A549 (cell line): ENCODE data around the gene TGM4. TPM values are rescaled to one million over a fixed set of nuclear protein-coding genes. Genes with fewer than 3 reads are reported as not detected.

Experiments
- ATAC-seq, 2 experiments: fragments of 200-7000 bp in 1 of 2; fragments of >200 bp in 1 of 2; cut with Nextera tagmentation in 1 of 2; cut with Tn5 transposase in 1 of 2; 3 replicates each; pipeline versions ENCODE4 v1.8.0 to v1.9.1; 2018 to 2020; ENCODE audit warnings: mild to moderate bottlenecking in 1 of 2, moderate library complexity in 1 of 2
- CTCF ChIA-PET: fragments of 300-600 bp; sonication (Branson Sonifier 250); formaldehyde crosslinking; extraction: SDS; loops from one replicate; lab custom pipeline; 2021; ENCODE audit warnings: antibody characterized with exemption, inconsistent platforms; lab: Yijun Ruan, JAX
- POLR2A ChIA-PET: fragments of 350-600 bp; formaldehyde crosslinking; extraction: SDS; loops from one replicate; lab custom pipeline; 2021; ENCODE audit warnings: antibody characterized with exemption, inconsistent platforms; lab: Yijun Ruan, JAX
- DNase-seq, 2 experiments: peaks; one replicate each; pipeline versions ENCODE4 v3.0.0 to v3.0.0-alpha.2; 2011 to 2016; ENCODE audit warnings: low read depth in 1 of 2, low spot score in 1 of 2
- FAIRE-seq: peaks from 2 replicates; lab custom pipeline; 2011; peaks lifted over from hg19 to GRCh38; lab: Jason Lieb, UNC
- H3K27ac ChIP-seq, 2 experiments: fragments of >200 bp; sonication (Bioruptor Twin); formaldehyde crosslinking; 3 replicates each; pipeline ENCODE4 v1.5.1; 2016 to 2017
- H3K4me1 ChIP-seq: fragments of >200 bp; sonication (Bioruptor Twin); formaldehyde crosslinking; 3 replicates; pipeline ENCODE4 v1.6.1; 2016
- H3K4me2 ChIP-seq: fragments of >200 bp; sonication (Bioruptor Twin); formaldehyde crosslinking; 3 replicates; pipeline ENCODE4 v1.6.1; 2016
- H3K4me3 ChIP-seq: fragments of >200 bp; sonication (Bioruptor Twin); formaldehyde crosslinking; 3 replicates; pipeline ENCODE4 v1.5.1; 2016
- H3K9me3 ChIP-seq: fragments of >200 bp; sonication (Bioruptor Twin); formaldehyde crosslinking; 3 replicates; pipeline ENCODE4 v1.6.1; 2016
- BHLHE40 ChIP-seq: IDR thresholded peaks from 2 replicates; pipeline ENCODE4 v1.6.1; 2012; ENCODE audit warnings: low read depth, low read length, inconsistent platforms
- CBX2 ChIP-seq: fragments of 200-600 bp; sonication (generic); IDR thresholded peaks from 2 replicates; pipeline ENCODE4 v1.6.1; 2016; ENCODE audit warnings: low read depth, mild to moderate bottlenecking, borderline replicate concordance
- CHD4 ChIP-seq: fragments of 200-600 bp; sonication (generic); IDR thresholded peaks from 2 replicates; pipeline ENCODE4 v1.6.1; 2016; ENCODE audit warnings: antibody characterized with exemption, mild to moderate bottlenecking, borderline replicate concordance
- ELK1 ChIP-seq: fragments of 150-350 bp; IDR thresholded peaks from 2 replicates; pipeline ENCODE4 v1.6.1; 2014; ENCODE audit warnings: low read depth, mild to moderate bottlenecking, low read length
- EP300 ChIP-seq, 2 experiments: fragments of >200 bp; sonication (Bioruptor Twin); formaldehyde crosslinking; IDR thresholded peaks; 2 replicates in 1 of 2; 3 replicates in 1 of 2; pipeline ENCODE4 v1.6.1; 2016 to 2017
- HEYL ChIP-seq: fragments of 250-450 bp; sonication (Bioruptor Pico); IDR thresholded peaks from 2 replicates; pipeline ENCODE4 v1.8.0; 2021; ENCODE audit warnings: mild to moderate bottlenecking, moderate library complexity
- HMGXB4 ChIP-seq: fragments of 250-450 bp; sonication (Bioruptor Pico); IDR thresholded peaks from 2 replicates; pipeline ENCODE4 v1.5.0; 2021; ENCODE audit warnings: mild to moderate bottlenecking, moderate library complexity, borderline replicate concordance
- MAFK ChIP-seq: fragments of 450-650 bp; IDR thresholded peaks from 2 replicates; pipeline ENCODE4 v1.6.1; 2014; ENCODE audit not compliant: partially characterized antibody
- NFE2L2 ChIP-seq: fragments of 150-350 bp; conservative IDR thresholded peaks from 2 replicates; pipeline ENCODE4 v1.6.1; 2014; ENCODE audit warnings: low read length
- NPAS2 ChIP-seq: fragments of 250-450 bp; sonication (Bioruptor Pico); IDR thresholded peaks from 2 replicates; pipeline ENCODE4 v1.8.0; 2022; ENCODE audit warnings: mild to moderate bottlenecking, moderate library complexity, borderline replicate concordance
- PBX3 ChIP-seq: IDR thresholded peaks from 2 replicates; pipeline ENCODE4 v1.6.1; 2012
- RAD21 ChIP-seq, 2 experiments: fragments of >200 bp in 1 of 2; sonication (Bioruptor Twin) in 1 of 2; formaldehyde crosslinking in 1 of 2; IDR thresholded peaks in 1 of 2; conservative IDR thresholded peaks in 1 of 2; 2 replicates in 1 of 2; 3 replicates in 1 of 2; pipeline ENCODE4 v1.6.1; 2012 to 2018; ENCODE audit warnings: inconsistent platforms in 1 of 2
- RARB ChIP-seq: fragments of 250-450 bp; sonication (Bioruptor Pico); IDR thresholded peaks from 2 replicates; pipeline ENCODE4 v1.8.0; 2021; ENCODE audit warnings: mild to moderate bottlenecking, moderate library complexity
- RCOR1 ChIP-seq: fragments of 150-350 bp; IDR thresholded peaks from 2 replicates; pipeline ENCODE4 v1.6.1; 2014; ENCODE audit warnings: antibody characterized with exemption, low read length, low read depth
- REST ChIP-seq: fragments of 200-600 bp; sonication (generic); IDR thresholded peaks from 2 replicates; pipeline ENCODE4 v1.6.1; 2016; ENCODE audit warnings: antibody characterized with exemption, mild to moderate bottlenecking, moderate library complexity
- SREBF2 ChIP-seq: fragments of 450-650 bp; IDR thresholded peaks from 2 replicates; pipeline ENCODE4 v1.6.1; 2014; ENCODE audit warnings: mild to moderate bottlenecking, moderate library complexity
- TFCP2L1 ChIP-seq: fragments of 250-450 bp; sonication (Bioruptor Pico); IDR thresholded peaks from 2 replicates; pipeline ENCODE4 v1.5.0; 2021; ENCODE audit warnings: mild to moderate bottlenecking
- USF2 ChIP-seq: fragments of 450-650 bp; IDR thresholded peaks from 2 replicates; pipeline ENCODE4 v1.6.1; 2014; ENCODE audit warnings: antibody characterized with exemption
- ZNF302 ChIP-seq: fragments of 250-450 bp; sonication (Bioruptor Pico); IDR thresholded peaks from 2 replicates; pipeline ENCODE4 v1.9.0; 2021; ENCODE audit warnings: inconsistent platforms, mild to moderate bottlenecking, moderate library complexity
- WGBS: methylation state at CpG from one replicate; pipeline ENCODE4 v1.1.6; 2017; ENCODE audit errors: missing lambda C conversion rate; 5-methylcytosine and 5-hydroxymethylcytosine counted together
- polyA plus RNA-seq, 4 experiments: library from polyadenylated mRNA; depleted of rRNA in 3 of 4; stranded (reverse); fragments of >200 nt; fragmentation: RNase III in 1 of 4; extraction: RNeasy Plus Mini Kit Qiagen cat#74134 plus additional on column Dnase treatment in 1 of 4; gene quantifications; 2 replicates in 3 of 4; 3 replicates in 1 of 4; pipeline ENCODE4 v1.2.3, GENCODE V29; 2011 to 2017

The TGM4 gene
- polyA plus RNA-seq, 2 of the 4 experiments (the other 2 are of a cell fraction): 0.01 TPM; not detected in 1

- TF ChIP-seq REST (no peak), NPAS2 (CRISPR knock-in tag) (no peak)
Measured at GRCh38 chr3:44842376-44842775, 32.0 kb upstream of the TGM4 start (continued).

- Histone ChIP-seq H3K9me3 (no peaks in the 10 kb centered on the region), H3K4me3 (no peak overlapping the region), H3K4me1 (no peaks in the 10 kb centered on the region), H3K4me2 (no peak overlapping the region)
- ATAC-seq (no peak), FAIRE-seq (no peak)
- CTCF ChIA-PET: interaction anchor here (0.6 kb wide), 1 partner anchor 52 kb away, joined by 3 read pairs; no protein-coding TSS in a partner anchor
- TF ChIP-seq RCOR1 (no peak), SREBF2 (no peak), HEYL (CRISPR knock-in tag) (no peak), RARB (CRISPR knock-in tag) (no peak), TFCP2L1 (CRISPR knock-in tag) (no peak), PBX3 (no peak), USF2 (no peak), ZNF302 (CRISPR knock-in tag) (no peak), ELK1 (no peak), EP300 (IDR thresholded peaks at IDR 0.05) (no peak), CHD4 (no peak), RAD21 (conservative IDR thresholded peaks at IDR 0.05 in 1 of 2, IDR thresholded peaks at IDR 0.05 in 1 of 2) (no peak), HMGXB4 (no peak), CBX2 (no peak), NFE2L2 (no peak), MAFK (no peak), BHLHE40 (no peak)
- TF ChIP-seq, all 56 proteins: peak for 0
- POLR2A ChIA-PET: interaction anchor here (0.6 kb wide), 1 partner anchor 402 kb away, joined by 5 read pairs; no protein-coding TSS in a partner anchor
- no peak overlapping the region for H3K27ac ChIP-seq
- 93% methylated on average over 7 of the region's 7 CpGs for WGBS
- no peak for DNase-seq
Measured at GRCh38 chr3:44845528-44846520, 28.6 kb upstream of the TGM4 start.
